HEK293 (cell line): ENCODE results near the gene GMNC.

Source experiments
- CTCF ChIA-PET: fragments of 350-600 bp; formaldehyde crosslinking; extraction: SDS; loops from one replicate; lab custom pipeline; 2021; ENCODE audit warnings: antibody characterized with exemption; lab: Yijun Ruan, JAX
- POLR2A ChIA-PET: fragments of 300-600 bp; formaldehyde crosslinking; extraction: SDS; loops from one replicate; lab custom pipeline; 2020; ENCODE audit warnings: antibody characterized with exemption, inconsistent platforms; lab: Yijun Ruan, JAX
- H3K27ac ChIP-seq: fragments of 200-500 bp; sonication (Bioruptor generic); 2 replicates; pipeline ENCODE4 v1.5.1; 2014; ENCODE audit warnings: low read depth, low read length, control low read depth, inconsistent platforms; ENCODE audit errors: extremely low read depth
- H3K36me3 ChIP-seq, 2 experiments: fragments of 200-500 bp in 1 of 2; sonication (Bioruptor generic) in 1 of 2; 1 replicate in 1 of 2; 2 replicates in 1 of 2; pipeline ENCODE4 v1.5.1; 2014 to 2017; ENCODE audit warnings: inconsistent platforms in 2 of 2, low read length in 2 of 2; ENCODE audit not compliant: control insufficient read depth in 2 of 2, insufficient read depth in 1 of 2
- H3K4me1 ChIP-seq: fragments of 200-500 bp; sonication (Bioruptor generic); 2 replicates; pipeline ENCODE4 v1.5.1; 2014; ENCODE audit warnings: mild to moderate bottlenecking, low read length, inconsistent platforms; ENCODE audit not compliant: control insufficient read depth, insufficient read depth
- H3K4me3 ChIP-seq: 2 replicates; pipeline ENCODE4 v1.5.1; 2011; ENCODE audit warnings: low read depth, mild to moderate bottlenecking, control low read depth, low read length, moderate library complexity
- H3K9me3 ChIP-seq: fragments of 200-500 bp; sonication (Bioruptor generic); 2 replicates; pipeline ENCODE4 v1.5.1; 2014; ENCODE audit warnings: low read depth, low read length, inconsistent platforms; ENCODE audit not compliant: control insufficient read depth, insufficient read depth
- GFI1B ChIP-seq: fragments of 450-650 bp; formaldehyde crosslinking; IDR thresholded peaks from 2 replicates; pipeline ENCODE4 v1.5.1; 2016; ENCODE audit warnings: missing biosample characterization, missing genetic modification characterization
- GLIS2 ChIP-seq: fragments of 450-650 bp; formaldehyde crosslinking; IDR thresholded peaks from 2 replicates; pipeline ENCODE4 v1.5.1; 2016; ENCODE audit warnings: missing biosample characterization, missing genetic modification characterization
- KLF1 ChIP-seq: fragments of 450-650 bp; formaldehyde crosslinking; IDR thresholded peaks from 2 replicates; pipeline ENCODE4 v1.5.1; 2016; ENCODE audit warnings: missing biosample characterization, missing genetic modification characterization
- MZF1 ChIP-seq: fragments of 450-650 bp; formaldehyde crosslinking; IDR thresholded peaks from 2 replicates; pipeline ENCODE4 v1.5.1; 2017; ENCODE audit warnings: missing biosample characterization, missing genetic modification characterization, borderline replicate concordance
- OSR2 ChIP-seq: fragments of 450-650 bp; formaldehyde crosslinking; IDR thresholded peaks from 2 replicates; pipeline ENCODE4 v1.5.1; 2016; ENCODE audit warnings: missing biosample characterization, missing genetic modification characterization
- PRDM1 ChIP-seq: fragments of 450-650 bp; formaldehyde crosslinking; IDR thresholded peaks from 2 replicates; pipeline ENCODE4; 2016; ENCODE audit warnings: missing biosample characterization, missing genetic modification characterization
- ZBTB20 ChIP-seq: fragments of 450-650 bp; formaldehyde crosslinking; IDR thresholded peaks from 2 replicates; pipeline ENCODE4 v1.5.1; 2016; ENCODE audit warnings: missing biosample characterization, missing genetic modification characterization
- ZFP3 ChIP-seq: fragments of 450-650 bp; formaldehyde crosslinking; IDR thresholded peaks from 2 replicates; pipeline ENCODE4 v1.5.1; 2016; ENCODE audit warnings: low read depth, missing biosample characterization, missing genetic modification characterization
- ZNF138 ChIP-seq: fragments of 450-650 bp; formaldehyde crosslinking; IDR thresholded peaks from 2 replicates; pipeline ENCODE4 v1.5.1; 2016; ENCODE audit warnings: missing biosample characterization, missing genetic modification characterization, borderline replicate concordance
- ZNF2 ChIP-seq: fragments of 450-650 bp; formaldehyde crosslinking; IDR thresholded peaks from 2 replicates; pipeline ENCODE4 v1.5.1; 2016; ENCODE audit warnings: missing biosample characterization, missing genetic modification characterization
- ZNF202 ChIP-seq: fragments of 450-650 bp; formaldehyde crosslinking; IDR thresholded peaks from 2 replicates; pipeline ENCODE4 v1.5.1; 2016; ENCODE audit warnings: missing biosample characterization, missing genetic modification characterization, borderline replicate concordance
- ZNF404 ChIP-seq: fragments of 450-650 bp; formaldehyde crosslinking; IDR thresholded peaks from 2 replicates; pipeline ENCODE4 v1.5.1; 2017; ENCODE audit warnings: missing biosample characterization, missing genetic modification characterization
- ZNF513 ChIP-seq: fragments of 450-650 bp; IDR thresholded peaks from 2 replicates; pipeline ENCODE4 v1.5.1; 2018; ENCODE audit warnings: missing biosample characterization, missing genetic modification characterization
- ZNF521 ChIP-seq: fragments of 450-650 bp; formaldehyde crosslinking; IDR thresholded peaks from 2 replicates; pipeline ENCODE4 v1.5.1; 2017; ENCODE audit warnings: missing biosample characterization, mild to moderate bottlenecking, missing genetic modification characterization
- ZNF530 ChIP-seq: fragments of 450-650 bp; formaldehyde crosslinking; IDR thresholded peaks from 2 replicates; pipeline ENCODE4 v1.5.1; 2016; ENCODE audit warnings: low read depth, missing biosample characterization, missing genetic modification characterization
- ZNF544 ChIP-seq: fragments of 450-650 bp; formaldehyde crosslinking; IDR thresholded peaks from 2 replicates; pipeline ENCODE4 v1.5.0; 2017; ENCODE audit warnings: missing biosample characterization, missing genetic modification characterization
- ZNF561 ChIP-seq: fragments of 450-650 bp; IDR thresholded peaks from 2 replicates; pipeline ENCODE4 v1.5.1; 2018; ENCODE audit warnings: missing biosample characterization, missing genetic modification characterization, borderline replicate concordance
- ZNF596 ChIP-seq: fragments of 450-650 bp; IDR thresholded peaks from 2 replicates; pipeline ENCODE4 v1.5.0; 2018; ENCODE audit warnings: missing biosample characterization, mild to moderate bottlenecking, missing genetic modification characterization, moderate library complexity
- ZNF629 ChIP-seq: fragments of 450-650 bp; formaldehyde crosslinking; IDR thresholded peaks from 2 replicates; pipeline ENCODE4 v1.5.1; 2017; ENCODE audit warnings: missing biosample characterization, missing genetic modification characterization
- ZNF677 ChIP-seq: fragments of 450-650 bp; IDR thresholded peaks from 2 replicates; pipeline ENCODE4 v1.5.0; 2018; ENCODE audit warnings: missing biosample characterization, mild to moderate bottlenecking, missing genetic modification characterization, moderate library complexity
- ZNF707 ChIP-seq: fragments of 450-650 bp; formaldehyde crosslinking; IDR thresholded peaks from 2 replicates; pipeline ENCODE4 v1.5.1; 2016; ENCODE audit warnings: missing biosample characterization, missing genetic modification characterization
- ZSCAN4 ChIP-seq: fragments of 450-650 bp; formaldehyde crosslinking; IDR thresholded peaks from 2 replicates; pipeline ENCODE4 v1.5.1; 2017; ENCODE audit warnings: missing biosample characterization, missing genetic modification characterization
- ZSCAN5A ChIP-seq: fragments of 450-650 bp; formaldehyde crosslinking; IDR thresholded peaks from 2 replicates; pipeline ENCODE4 v1.5.1; 2016; ENCODE audit warnings: missing biosample characterization, missing genetic modification characterization
- TF ChIP-seq, protein P1 (sequence below): fragments of 450-650 bp; formaldehyde crosslinking; IDR thresholded peaks from 2 replicates; pipeline ENCODE4 v1.5.1; 2016; ENCODE audit warnings: missing biosample characterization, missing genetic modification characterization
- TF ChIP-seq, protein P2 (sequence below): fragments of 450-650 bp; formaldehyde crosslinking; IDR thresholded peaks from 2 replicates; pipeline ENCODE4 v1.5.1; 2016; ENCODE audit warnings: missing biosample characterization, missing genetic modification characterization
- TF ChIP-seq, protein P3 (sequence below): fragments of 450-650 bp; formaldehyde crosslinking; IDR thresholded peaks from 2 replicates; pipeline ENCODE4 v1.5.1; 2017; ENCODE audit warnings: missing biosample characterization, missing genetic modification characterization

GMNC gene, protein sequence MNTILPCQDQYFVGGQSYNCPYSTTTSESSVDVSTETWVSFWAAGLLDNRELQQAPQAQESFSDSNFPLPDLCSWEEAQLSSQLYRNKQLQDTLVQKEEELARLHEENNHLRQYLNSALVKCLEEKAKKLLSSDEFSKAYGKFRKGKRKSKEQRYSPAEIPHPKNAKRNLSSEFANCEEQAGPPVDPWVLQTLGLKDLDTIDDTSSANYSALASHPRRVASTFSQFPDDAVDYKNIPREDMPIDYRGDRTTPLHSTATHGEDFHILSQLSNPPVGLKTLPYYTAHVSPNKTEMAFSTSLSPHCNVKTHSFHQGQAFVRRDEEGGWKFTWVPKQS

DNA sequence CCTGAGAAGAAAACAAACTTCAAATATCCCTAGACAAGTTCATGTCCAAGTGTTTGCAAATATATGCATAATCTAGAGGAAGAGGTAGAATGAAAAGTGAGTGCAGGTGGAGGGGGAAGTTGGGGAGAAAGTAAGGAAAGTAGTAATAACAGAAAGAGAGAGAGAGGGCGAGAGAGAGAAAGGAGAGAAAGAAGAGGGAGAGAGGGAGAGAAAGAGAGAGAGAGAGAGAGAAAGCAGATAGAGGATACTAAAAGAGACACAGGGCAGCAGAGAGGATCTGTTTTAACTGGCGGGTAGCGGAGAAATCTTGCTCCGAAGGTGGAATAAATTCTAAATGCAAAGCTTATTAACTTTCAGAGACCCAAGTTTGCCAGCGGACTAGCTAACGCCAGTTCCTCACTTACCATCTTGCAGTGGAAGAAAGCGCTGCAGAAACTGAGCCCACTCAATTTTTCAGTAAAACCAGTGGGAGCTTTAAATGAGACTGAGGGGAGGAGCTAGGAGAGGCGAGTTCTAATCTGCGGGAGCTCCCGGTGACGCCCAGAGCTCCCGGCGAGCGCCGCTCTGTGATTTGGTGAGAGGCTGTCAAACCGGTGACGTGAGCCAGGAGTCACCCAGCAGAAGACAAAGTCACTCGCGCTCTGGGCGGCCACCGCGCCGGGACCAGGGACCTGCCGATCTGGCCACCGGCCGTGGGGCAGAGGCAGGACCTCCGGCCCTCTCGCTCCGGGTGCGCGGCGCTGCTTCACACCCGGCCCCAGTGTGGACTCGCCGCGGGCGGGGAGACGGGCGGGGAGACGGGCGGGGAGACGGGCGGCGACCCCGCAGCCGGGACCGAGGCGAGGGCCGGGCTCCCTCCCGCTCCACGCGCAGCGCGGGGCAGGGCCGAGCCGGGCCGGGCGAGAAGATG, at the start of gene GMNC:
TSS of gene GMNC (minus strand) at position 486 of the 910 bp plus-strand sequence. CDS start at position 407, 79 bp downstream.
- ChIA-PET POLR2A (interaction anchor here (0.6 kb wide), 1 partner anchor 29 kb away, joined by 5 read pairs; no protein-coding TSS in a partner anchor), CTCF (interaction anchor here (0.8 to 1.4 kb wide), 3 partner anchors 10 to 30 kb away, joined by 3 to 6 read pairs (median 4); no protein-coding TSS in a partner anchor)
- H3K4me1 ChIP-seq: no peaks in the 10 kb centered on the region
- no peaks in the 10 kb centered on the region for H3K9me3 ChIP-seq
- no peak within 1 kb of the TSS for H3K27ac ChIP-seq
- peak within 1 kb of the TSS; percentile 69 for H3K4me3 ChIP-seq
- no peaks in the 10 kb centered on the region for H3K36me3 ChIP-seq
- TF ChIP-seq, protein P1, sequence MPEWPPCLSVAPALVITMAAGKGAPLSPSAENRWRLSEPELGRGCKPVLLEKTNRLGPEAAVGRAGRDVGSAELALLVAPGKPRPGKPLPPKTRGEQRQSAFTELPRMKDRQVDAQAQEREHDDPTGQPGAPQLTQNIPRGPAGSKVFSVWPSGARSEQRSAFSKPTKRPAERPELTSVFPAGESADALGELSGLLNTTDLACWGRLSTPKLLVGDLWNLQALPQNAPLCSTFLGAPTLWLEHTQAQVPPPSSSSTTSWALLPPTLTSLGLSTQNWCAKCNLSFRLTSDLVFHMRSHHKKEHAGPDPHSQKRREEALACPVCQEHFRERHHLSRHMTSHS (tag by site-specific recombination): no peak
- TF ChIP-seq ZNF544 (no peak), ZSCAN5A (tag by site-specific recombination) (no peak), ZNF596 (tag by site-specific recombination) (peak; percentile 67; the same call in 1 of the 2 replicates), ZNF677 (tag by site-specific recombination) (no peak), ZNF202 (tag by site-specific recombination) (no peak), ZNF530 (tag by site-specific recombination) (no peak), ZNF138 (no peak), ZSCAN4 (tag by site-specific recombination) (no peak), ZBTB20 (tag by site-specific recombination) (no peak), ZNF707 (no peak), PRDM1 (tag by site-specific recombination) (peak; percentile 100), MZF1 (no peak), ZNF404 (tag by site-specific recombination) (no peak), KLF1 (tag by site-specific recombination) (no peak; the same call in 1 of the 2 replicates), OSR2 (0 out of 2 replicates have a peak, but pooled peaks have one; percentile 52), ZNF561 (0 out of 2 replicates have a peak, but pooled peaks have one; percentile 36), ZNF513 (tag by site-specific recombination) (no peak), ZFP3 (no peak), ZNF629 (tag by site-specific recombination) (peak; percentile 78), ZNF2 (tag by site-specific recombination) (0 out of 2 replicates have a peak, but pooled peaks have one; percentile 40), ZNF521 (tag by site-specific recombination) (no peak), GFI1B (tag by site-specific recombination) (no peak), GLIS2 (tag by site-specific recombination) (peak; percentile 57; the same call in 1 of the 2 replicates)
- TF ChIP-seq, protein P2, sequence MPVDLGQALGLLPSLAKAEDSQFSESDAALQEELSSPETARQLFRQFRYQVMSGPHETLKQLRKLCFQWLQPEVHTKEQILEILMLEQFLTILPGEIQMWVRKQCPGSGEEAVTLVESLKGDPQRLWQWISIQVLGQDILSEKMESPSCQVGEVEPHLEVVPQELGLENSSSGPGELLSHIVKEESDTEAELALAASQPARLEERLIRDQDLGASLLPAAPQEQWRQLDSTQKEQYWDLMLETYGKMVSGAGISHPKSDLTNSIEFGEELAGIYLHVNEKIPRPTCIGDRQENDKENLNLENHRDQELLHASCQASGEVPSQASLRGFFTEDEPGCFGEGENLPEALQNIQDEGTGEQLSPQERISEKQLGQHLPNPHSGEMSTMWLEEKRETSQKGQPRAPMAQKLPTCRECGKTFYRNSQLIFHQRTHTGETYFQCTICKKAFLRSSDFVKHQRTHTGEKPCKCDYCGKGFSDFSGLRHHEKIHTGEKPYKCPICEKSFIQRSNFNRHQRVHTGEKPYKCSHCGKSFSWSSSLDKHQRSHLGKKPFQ: no peak
- TF ChIP-seq, protein P3, sequence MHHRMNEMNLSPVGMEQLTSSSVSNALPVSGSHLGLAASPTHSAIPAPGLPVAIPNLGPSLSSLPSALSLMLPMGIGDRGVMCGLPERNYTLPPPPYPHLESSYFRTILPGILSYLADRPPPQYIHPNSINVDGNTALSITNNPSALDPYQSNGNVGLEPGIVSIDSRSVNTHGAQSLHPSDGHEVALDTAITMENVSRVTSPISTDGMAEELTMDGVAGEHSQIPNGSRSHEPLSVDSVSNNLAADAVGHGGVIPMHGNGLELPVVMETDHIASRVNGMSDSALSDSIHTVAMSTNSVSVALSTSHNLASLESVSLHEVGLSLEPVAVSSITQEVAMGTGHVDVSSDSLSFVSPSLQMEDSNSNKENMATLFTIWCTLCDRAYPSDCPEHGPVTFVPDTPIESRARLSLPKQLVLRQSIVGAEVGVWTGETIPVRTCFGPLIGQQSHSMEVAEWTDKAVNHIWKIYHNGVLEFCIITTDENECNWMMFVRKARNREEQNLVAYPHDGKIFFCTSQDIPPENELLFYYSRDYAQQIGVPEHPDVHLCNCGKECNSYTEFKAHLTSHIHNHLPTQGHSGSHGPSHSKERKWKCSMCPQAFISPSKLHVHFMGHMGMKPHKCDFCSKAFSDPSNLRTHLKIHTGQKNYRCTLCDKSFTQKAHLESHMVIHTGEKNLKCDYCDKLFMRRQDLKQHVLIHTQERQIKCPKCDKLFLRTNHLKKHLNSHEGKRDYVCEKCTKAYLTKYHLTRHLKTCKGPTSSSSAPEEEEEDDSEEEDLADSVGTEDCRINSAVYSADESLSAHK: no peak
